ENCODE results near the gene HSPA1B. TPM values are rescaled to one million over a fixed set of nuclear protein-coding genes. Genes with fewer than 3 reads are reported as not detected.
"Not testable (repeated sequence)": the region's sequence is repeated elsewhere in the genome, so short reads cannot be mapped to it uniquely, and the experiment has no call there.

HSPA1B gene
- total RNA-seq, 1 donor from 2014 or later: 58.4 TPM

- H3K4me3 ChIP-seq (ENCODE audit: low read depth, low read length): peak overlapping the region; percentile 78
- no peak for DNase-seq (ENCODE audit: low read depth)
- TF ChIP-seq CTCF (conservative IDR thresholded peaks at IDR 0.05; ENCODE audit: low read depth, low read length): no peak
These were observed 21.5 kb upstream of the HSPA1B start for GRCh38 chr6:31805939-31806469.

GRCh38 chr6:31806470-31807272 is 20.9 kb upstream of the HSPA1B start, which contains the start of gene LSM2:
TSS of gene LSM2 (minus strand) at chr6:31806966. CDS start at chr6:31806757, 209 bp downstream.
- TF ChIP-seq CTCF (conservative IDR thresholded peaks at IDR 0.05; ENCODE audit: low read depth, low read length): peak; percentile 22
- DNase-seq (ENCODE audit: low read depth): no peak

GRCh38 chr6:31808599-31808998 is 18.9 kb upstream of the HSPA1B start:
- H3K4me3 ChIP-seq (ENCODE audit: low read depth, low read length); DNase-seq (ENCODE audit: low read depth): not testable (repeated sequence)

More at GRCh38 chr6:31806470-31807272, 20.9 kb upstream of the HSPA1B start, which contains the start of gene LSM2:
- peak within 1 kb of the TSS; percentile 78 for H3K4me3 ChIP-seq (ENCODE audit: low read depth, low read length)

- DNase-seq (ENCODE audit: low read depth): no peak
- no peak for TF ChIP-seq CTCF (conservative IDR thresholded peaks at IDR 0.05; ENCODE audit: low read depth, low read length)
- H3K4me3 ChIP-seq (ENCODE audit: low read depth, low read length): no peak overlapping the region
These were observed 15.9 kb upstream of the HSPA1B start for GRCh38 chr6:31811645-31812044.

- no peak overlapping the region for H3K4me3 ChIP-seq (ENCODE audit: low read depth, low read length)
- TF ChIP-seq CTCF (conservative IDR thresholded peaks at IDR 0.05; ENCODE audit: low read depth, low read length): no peak
- DNase-seq (ENCODE audit: low read depth): no peak
These were observed 14.1 kb upstream of the HSPA1B start for GRCh38 chr6:31813465-31813849.

GRCh38 chr6:31814677-31815024 is 12.9 kb upstream of the HSPA1B start:
- H3K4me3 ChIP-seq (ENCODE audit: low read depth, low read length): peak overlapping the region; percentile 61
- DNase-seq (ENCODE audit: low read depth): peak; percentile 96
- TF ChIP-seq CTCF (conservative IDR thresholded peaks at IDR 0.05; ENCODE audit: low read depth, low read length): no peak

- TF ChIP-seq CTCF (conservative IDR thresholded peaks at IDR 0.05; ENCODE audit: low read depth, low read length): no peak
- DNase-seq (ENCODE audit: low read depth): no peak
- peak within 1 kb of the TSS; percentile 61 for H3K4me3 ChIP-seq (ENCODE audit: low read depth, low read length)
These were observed 12.3 kb upstream of the HSPA1B start, which contains the start of the genes HSPA1A and HSPA1L for GRCh38 chr6:31815025-31815838. TSS of gene HSPA1A (plus strand) at chr6:31815543. CDS start at chr6:31815757, 214 bp downstream. TSS of gene HSPA1L (minus strand) at chr6:31815283. CDS start at chr6:31811972, 3,311 bp downstream.

- DNase-seq (ENCODE audit: low read depth): not testable (repeated sequence)
- peak overlapping the region; percentile 43 for H3K4me3 ChIP-seq (ENCODE audit: low read depth, low read length)
These were observed 10.2 kb upstream of the HSPA1B start for GRCh38 chr6:31817133-31817928.

- not testable (repeated sequence) for DNase-seq (ENCODE audit: low read depth)
- H3K4me3 ChIP-seq (ENCODE audit: low read depth, low read length): peak overlapping the region; percentile 43
These were observed 9.5 kb upstream of the HSPA1B start for GRCh38 chr6:31817929-31818511.

All from epithelial cell of proximal tubule (primary cell).